KG1 (cell line): Measurements from ENCODE around the gene MYH7.
"Not testable (repeated sequence)": the region's sequence is repeated elsewhere in the genome, so short reads cannot be mapped to it uniquely, and the experiment has no call there.

ENCODE experiments used
- DNase-seq: peaks from one replicate; lab custom pipeline; 2025; lab: John Stamatoyannopoulos, UW

MYH7 gene

GRCh38 chr14:23435543-23436326, at the start of gene MYH7:
MYH7 (minus strand) TSS chr14:23435660; CDS start chr14:23433732, 1,928 bp downstream.
- DNase-seq: no peak

GRCh38 chr14:23483236-23483854, 47.9 kb upstream of the MYH7 start:
- no peak for DNase-seq

GRCh38 chr14:23482823-23483148, 47.3 kb upstream of the MYH7 start:
- no peak for DNase-seq

DNA sequence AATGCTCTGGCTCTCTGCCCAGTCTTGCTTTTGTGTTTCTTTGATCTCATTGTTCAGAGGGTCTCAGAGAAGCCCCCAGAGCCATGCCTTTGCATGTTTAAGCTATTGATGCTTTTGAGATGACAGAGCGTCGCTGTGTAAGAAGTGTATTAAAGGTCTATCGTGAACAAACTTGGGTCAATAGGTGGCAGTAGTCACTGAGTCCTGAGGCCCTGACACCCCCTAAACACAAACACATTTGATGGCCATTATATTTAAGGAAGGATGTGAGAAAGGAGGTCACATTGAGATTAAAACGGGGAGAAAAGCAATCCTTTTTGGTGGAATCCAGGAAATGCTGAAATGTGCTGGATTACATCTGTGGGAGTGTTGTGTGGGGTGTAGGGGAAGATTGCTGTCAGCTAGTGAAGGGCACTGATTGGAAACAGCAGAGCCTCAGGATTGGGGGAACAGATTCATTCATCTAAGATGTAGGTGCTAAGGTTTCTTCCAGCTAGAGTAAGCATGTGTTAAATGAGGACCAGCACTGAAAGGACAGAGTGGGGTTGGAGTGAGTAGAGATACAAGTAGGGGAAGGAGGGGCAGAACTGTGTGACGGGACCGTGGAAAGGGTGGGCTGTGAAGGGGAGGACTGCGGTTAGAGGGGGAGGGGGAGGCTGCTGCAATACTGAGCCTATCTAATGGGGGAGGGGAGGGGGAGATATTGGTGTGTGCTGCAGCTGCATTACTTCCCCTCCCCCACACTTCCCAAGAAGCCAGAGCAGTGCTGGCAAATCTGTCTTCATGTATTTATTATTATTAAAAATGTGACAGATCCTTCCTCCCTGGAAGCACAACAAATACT, 46.7 kb upstream of the MYH7 start:
- DNase-seq: no peak

DNA sequence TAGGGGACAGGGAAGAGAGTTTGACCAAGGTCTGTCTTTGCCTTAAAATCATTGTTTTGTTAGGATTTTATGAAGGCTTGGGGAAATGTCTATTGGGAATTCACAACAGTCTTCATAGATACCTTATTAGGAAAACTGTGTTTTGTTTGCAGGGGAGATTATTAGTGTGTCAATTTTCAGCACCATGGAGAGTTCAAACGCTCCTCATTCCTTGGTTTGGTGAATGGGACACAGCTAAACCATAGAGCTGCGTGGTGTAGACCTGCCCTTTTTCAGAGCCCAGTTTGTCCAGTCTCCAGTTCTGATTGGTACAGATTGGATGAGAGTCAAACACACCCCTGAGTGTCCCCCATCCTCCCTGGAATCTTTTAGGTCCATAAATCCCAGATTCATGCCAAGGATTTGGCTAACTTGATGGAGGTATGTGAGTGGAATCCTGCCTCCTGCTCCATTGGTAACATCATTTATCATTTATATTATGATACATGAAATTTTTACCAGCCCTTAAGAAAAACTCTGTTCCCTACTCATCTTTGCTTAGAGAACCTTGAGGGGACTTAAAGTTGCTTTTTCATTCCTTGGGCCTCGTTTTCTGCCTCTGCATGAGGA, 46.0 kb upstream of the MYH7 start:
- no peak for DNase-seq

- DNase-seq: no peak
These were observed 42.8 kb upstream of the MYH7 start for GRCh38 chr14:23478109-23478759.

- DNase-seq: no peak
These were observed 35.5 kb upstream of the MYH7 start for GRCh38 chr14:23470947-23471346.

GRCh38 chr14:23469906-23470403, 34.5 kb upstream of the MYH7 start:
- no peak for DNase-seq

DNA sequence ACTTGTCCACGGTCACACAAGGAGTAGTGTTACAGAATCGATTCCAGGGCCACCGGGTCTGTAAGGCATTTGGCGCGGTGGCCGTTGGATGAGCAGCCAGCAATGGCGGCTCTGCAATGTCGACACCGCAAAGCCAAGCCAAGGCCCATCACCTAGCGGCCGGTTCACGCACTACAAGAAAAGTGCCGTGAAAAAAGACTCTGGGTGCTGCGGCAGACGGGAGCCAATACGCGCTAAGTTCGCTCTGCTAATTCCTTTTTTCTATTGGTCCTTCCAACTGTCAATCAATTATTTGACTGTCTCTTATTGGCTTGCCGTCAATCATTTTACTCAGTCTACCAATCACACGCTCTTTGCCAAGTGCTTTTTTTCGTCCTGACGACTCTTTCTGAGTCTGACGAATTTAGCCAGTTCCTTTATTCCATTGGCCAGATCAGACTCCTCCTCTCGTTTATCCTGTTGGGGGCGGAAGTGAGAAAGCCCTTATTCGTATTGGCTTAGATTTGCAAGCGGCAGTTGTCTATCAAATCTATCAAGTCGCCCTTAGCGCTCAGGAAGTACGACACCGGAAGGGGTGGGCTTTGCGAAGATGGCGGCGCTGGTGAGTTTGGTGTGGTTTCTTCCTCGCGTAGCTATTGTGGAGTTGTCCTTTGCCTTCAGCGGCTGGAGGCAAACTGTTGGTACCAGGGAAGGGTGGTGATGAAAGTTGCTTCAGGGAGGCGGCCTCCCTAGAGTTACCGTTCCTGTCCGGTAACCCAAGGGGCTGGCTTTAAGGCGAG, 33.9 kb upstream of the MYH7 start, which contains the start of gene NGDN:
TSS of gene NGDN (plus strand) at position 577 of the 779 bp plus-strand sequence. CDS start at position 590, 13 bp downstream.
- peak; percentile 97 for DNase-seq

DNA sequence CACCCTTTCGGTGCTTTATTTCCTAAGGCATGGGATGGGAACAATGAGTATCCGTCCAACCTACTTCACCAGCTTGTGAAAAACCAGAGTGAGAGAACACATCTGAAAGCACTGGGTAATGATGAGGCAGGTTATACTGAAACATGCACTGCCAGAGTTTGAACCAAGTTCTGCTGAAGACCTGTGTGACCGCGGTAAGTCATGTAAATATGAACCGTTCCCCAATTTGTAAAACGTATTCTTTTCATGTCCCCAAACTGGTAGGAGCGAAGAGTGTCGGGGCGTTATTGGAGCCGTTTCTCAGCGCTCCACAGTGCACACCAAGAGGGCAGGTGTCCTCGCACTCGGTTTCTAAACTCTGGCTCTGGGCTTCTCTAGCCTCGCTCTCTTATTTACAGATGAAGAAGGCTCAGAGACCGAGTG, 33.3 kb upstream of the MYH7 start:
- no peak for DNase-seq

GRCh38 chr14:23465261-23465660, 29.8 kb upstream of the MYH7 start:
- no peak for DNase-seq

DNA sequence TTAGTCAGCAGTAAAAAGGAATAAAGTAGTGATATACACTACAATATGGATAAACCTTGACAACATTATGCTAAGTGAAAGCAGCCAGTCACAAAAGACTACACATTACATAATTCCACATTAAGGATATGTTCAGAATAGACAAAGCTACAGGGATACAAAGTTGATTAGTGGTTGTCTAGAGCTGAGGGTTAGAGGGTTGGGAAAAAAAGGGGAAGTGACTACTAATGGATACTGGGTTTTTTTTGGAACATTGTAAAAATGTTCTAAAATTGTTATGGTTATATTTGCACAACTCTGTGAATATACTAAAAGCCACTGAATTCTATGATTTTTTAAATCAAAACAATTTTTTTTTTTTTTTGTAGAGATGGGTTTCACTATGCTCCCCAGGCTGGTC, 29.2 kb upstream of the MYH7 start:
- no peak for DNase-seq

- no peak for DNase-seq
These were observed 25.5 kb upstream of the MYH7 start for GRCh38 chr14:23460960-23461359.

- no peak for DNase-seq
These were observed 22.4 kb upstream of the MYH7 start for GRCh38 chr14:23457587-23458445.

DNA sequence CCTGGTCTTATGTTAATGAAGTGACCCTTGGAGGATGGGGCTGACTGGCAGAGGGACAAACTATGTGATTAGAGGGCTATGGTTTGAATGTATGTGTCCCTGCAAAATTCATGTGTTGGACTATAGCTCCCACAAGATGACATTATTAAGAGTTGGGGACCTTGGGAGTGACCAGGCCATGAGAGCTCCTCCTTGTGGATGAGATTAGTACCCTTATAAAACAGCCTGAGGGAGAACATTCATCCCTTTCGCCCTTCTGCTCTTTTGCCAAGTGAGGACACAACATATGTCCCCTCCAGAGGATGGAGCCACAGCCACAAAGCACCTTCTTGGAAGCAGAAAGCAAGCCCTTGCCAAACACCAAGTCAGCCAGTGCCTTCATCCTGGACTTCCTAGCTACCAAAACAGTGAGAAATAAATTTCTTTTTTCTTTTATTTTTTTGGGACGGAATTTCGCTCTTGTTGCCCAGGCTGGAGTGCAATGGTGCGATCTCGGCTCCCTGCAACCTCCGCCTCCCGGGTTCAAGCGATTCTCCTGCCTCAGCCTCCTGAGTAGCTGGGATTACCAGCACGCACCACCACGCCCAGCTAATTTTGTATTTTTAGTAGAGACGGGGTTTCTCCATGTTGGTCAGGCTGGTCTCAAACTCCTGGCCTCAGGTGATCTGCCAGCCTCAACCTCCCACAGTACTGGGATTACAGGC, 21.6 kb upstream of the MYH7 start:
- DNase-seq: not testable (repeated sequence)

- no peak for DNase-seq
These were observed 19.0 kb upstream of the MYH7 start for GRCh38 chr14:23454445-23454856.

DNA sequence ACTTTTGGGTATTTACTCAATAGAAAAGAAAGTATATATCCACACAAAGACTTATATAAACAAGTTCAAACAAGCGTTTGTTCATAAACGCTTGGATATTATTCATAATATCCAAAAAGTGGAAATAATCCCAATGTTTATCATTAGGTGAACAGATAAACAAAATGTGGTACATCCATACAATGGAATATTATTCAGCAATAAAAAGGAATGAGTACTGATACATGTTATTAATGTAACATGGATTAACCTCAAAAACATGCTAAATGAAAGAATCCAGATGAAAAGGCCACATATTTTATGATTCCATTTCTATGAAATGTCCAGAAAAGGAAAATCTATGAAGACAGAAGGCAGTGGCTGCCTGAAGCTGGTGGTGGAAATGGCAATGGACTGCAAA, 16.8 kb upstream of the MYH7 start:
- no peak for DNase-seq

GRCh38 chr14:23450379-23450778, 14.9 kb upstream of the MYH7 start:
- DNase-seq: no peak

- no peak for DNase-seq
These were observed 13.9 kb upstream of the MYH7 start for GRCh38 chr14:23449314-23449713.
